ENCODE results near the gene PDE10A.

The PDE10A gene

DNA sequence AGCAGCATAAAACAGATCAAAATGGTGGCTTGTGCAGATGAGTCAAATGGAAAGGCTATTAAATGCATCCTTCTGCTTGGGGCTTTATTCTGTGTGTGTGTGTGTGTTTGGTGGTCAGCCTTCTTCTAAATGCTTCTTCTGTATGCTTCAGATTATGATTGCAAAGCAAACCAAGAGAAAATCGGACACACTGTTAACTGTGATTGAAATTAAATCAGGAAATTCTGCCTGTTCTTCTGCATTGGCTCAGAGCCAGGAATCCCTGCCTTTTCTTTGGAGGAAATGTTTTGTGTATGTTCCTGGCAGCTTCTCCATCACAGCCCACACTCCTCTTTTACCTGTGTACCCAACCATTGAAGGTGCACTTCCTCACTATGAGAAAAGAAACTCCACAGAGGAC lies 22.3 kb upstream of the PDE10A start:
- H3K27me3 Mint-ChIP-seq (ENCODE audit: low read depth) = peaks cover 10% of the 10 kb centered on the region
- TF ChIP-seq, protein P1, sequence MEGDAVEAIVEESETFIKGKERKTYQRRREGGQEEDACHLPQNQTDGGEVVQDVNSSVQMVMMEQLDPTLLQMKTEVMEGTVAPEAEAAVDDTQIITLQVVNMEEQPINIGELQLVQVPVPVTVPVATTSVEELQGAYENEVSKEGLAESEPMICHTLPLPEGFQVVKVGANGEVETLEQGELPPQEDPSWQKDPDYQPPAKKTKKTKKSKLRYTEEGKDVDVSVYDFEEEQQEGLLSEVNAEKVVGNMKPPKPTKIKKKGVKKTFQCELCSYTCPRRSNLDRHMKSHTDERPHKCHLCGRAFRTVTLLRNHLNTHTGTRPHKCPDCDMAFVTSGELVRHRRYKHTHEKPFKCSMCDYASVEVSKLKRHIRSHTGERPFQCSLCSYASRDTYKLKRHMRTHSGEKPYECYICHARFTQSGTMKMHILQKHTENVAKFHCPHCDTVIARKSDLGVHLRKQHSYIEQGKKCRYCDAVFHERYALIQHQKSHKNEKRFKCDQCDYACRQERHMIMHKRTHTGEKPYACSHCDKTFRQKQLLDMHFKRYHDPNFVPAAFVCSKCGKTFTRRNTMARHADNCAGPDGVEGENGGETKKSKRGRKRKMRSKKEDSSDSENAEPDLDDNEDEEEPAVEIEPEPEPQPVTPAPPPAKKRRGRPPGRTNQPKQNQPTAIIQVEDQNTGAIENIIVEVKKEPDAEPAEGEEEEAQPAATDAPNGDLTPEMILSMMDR (IDR thresholded peaks at IDR 0.05; ENCODE audit: unreplicated experiment in 3 of 3) = no peak
- peaks cover 2% of the 10 kb centered on the region for H3K9me3 Mint-ChIP-seq
- H3K27ac Mint-ChIP-seq = no peak overlapping the region
- H3K36me3 Mint-ChIP-seq (ENCODE audit: low read depth) = no peaks in the 10 kb centered on the region
- no peaks in the 10 kb centered on the region for H3K4me1 Mint-ChIP-seq
- H3K4me3 Mint-ChIP-seq = no peak overlapping the region

DNA sequence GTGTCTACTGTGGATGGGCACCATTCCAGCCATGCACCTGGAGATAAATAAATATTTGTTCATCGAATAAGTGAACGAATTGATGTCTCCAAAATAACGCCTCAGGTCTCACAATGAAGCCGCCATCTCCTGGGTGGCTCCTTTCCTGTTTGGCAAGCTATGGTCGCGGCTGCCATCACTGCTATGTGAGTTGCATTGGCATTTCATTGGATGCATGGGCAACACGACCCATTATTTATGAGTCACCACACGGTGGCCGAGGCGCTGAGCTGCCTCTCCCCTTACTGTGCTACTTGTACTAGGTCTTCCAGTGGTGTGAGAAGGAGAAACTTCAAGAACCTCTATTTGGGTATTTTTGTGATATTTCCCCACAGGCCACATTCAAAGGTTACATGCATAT lies 21.3 kb upstream of the PDE10A start:
- Mint-ChIP-seq H3K36me3 (ENCODE audit: low read depth) (no peaks in the 10 kb centered on the region), H3K4me3 (no peak overlapping the region), H3K27me3 (ENCODE audit: low read depth) (peaks cover 10% of the 10 kb centered on the region), H3K9me3 (no peaks in the 10 kb centered on the region), H3K4me1 (no peaks in the 10 kb centered on the region), H3K27ac (no peak overlapping the region)
- TF ChIP-seq, protein P1 (IDR thresholded peaks at IDR 0.05; ENCODE audit: unreplicated experiment in 3 of 3) = no peak

DNA sequence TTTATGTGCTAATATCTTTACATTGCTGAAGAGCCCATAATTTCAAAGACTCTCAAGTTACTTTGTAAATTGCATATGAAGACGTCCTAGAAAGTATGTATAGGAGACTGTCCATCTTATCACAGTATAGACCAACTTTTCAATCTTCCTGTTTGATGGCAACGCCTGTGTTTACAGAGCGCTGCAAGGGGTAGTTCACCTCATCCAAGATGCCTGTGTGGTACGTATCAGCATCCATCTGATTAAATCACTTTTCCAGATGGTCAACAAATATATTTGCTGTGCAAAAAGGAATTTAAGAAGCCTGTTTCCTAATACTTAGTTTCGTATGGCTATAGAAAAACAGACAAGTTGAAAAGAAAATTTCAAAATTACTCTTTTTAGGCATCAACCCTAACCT lies 17.9 kb upstream of the PDE10A start:
- Mint-ChIP-seq H3K4me3 (no peak overlapping the region), H3K36me3 (ENCODE audit: low read depth) (no peaks in the 10 kb centered on the region), H3K9me3 (no peaks in the 10 kb centered on the region), H3K27ac (no peak overlapping the region), H3K27me3 (ENCODE audit: low read depth) (peaks cover 7% of the 10 kb centered on the region), H3K4me1 (peaks cover 6% of the 10 kb centered on the region)
- TF ChIP-seq, protein P1 (IDR thresholded peaks at IDR 0.05; ENCODE audit: unreplicated experiment in 3 of 3) = no peak

DNA sequence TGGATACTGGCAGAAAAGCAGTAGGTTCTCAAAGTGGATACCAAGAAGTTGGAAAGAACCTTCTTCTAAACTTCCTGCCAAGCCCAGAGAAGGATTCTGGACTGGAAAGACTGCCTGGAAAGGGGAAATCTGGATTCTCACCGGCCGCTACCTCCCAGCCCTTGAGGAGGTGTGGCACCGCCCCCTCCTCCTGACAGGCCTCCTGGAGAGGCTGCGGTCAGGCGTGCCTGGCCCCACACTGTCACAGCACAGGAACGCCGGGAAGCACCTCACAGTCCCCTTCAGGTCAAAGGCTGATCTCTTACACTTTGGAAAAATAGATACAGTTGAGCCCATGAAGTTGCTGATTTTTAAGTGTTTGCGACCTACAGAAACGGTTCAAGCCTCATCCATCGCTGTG lies 16.3 kb upstream of the PDE10A start:
- H3K36me3 Mint-ChIP-seq (ENCODE audit: low read depth) = no peaks in the 10 kb centered on the region
- H3K9me3 Mint-ChIP-seq = no peaks in the 10 kb centered on the region
- peaks cover 6% of the 10 kb centered on the region for H3K4me1 Mint-ChIP-seq
- TF ChIP-seq, protein P1 (IDR thresholded peaks at IDR 0.05; ENCODE audit: unreplicated experiment in 3 of 3) = no peak
- no peak overlapping the region for H3K27ac Mint-ChIP-seq
- H3K27me3 Mint-ChIP-seq (ENCODE audit: low read depth) = peaks cover 10% of the 10 kb centered on the region
- H3K4me3 Mint-ChIP-seq = no peak overlapping the region

DNA sequence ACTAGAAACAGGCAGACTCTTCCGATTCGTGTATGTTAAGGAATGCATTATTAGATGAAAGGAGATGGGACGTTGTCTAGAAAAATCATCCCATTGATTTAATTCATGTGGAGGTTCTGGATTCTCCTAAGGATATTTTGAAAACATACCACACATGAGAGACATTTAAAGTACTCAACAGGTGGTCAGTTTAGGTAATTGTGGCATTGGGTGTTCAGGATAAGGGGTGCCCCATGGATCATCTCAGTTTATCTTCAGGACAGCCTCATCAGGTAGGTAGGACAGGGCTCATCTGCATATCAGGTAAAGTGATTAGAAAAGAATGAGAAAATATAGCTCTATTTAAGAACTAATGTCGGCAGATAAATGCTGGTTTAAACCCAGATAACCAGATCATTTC lies 15.9 kb upstream of the PDE10A start:
- H3K9me3 Mint-ChIP-seq = no peaks in the 10 kb centered on the region
- H3K4me3 Mint-ChIP-seq = no peak overlapping the region
- no peak overlapping the region for H3K27ac Mint-ChIP-seq
- H3K27me3 Mint-ChIP-seq (ENCODE audit: low read depth) = peaks cover 7% of the 10 kb centered on the region
- TF ChIP-seq, protein P1 (IDR thresholded peaks at IDR 0.05; ENCODE audit: unreplicated experiment in 3 of 3) = no peak
- peaks cover 6% of the 10 kb centered on the region for H3K4me1 Mint-ChIP-seq
- no peaks in the 10 kb centered on the region for H3K36me3 Mint-ChIP-seq (ENCODE audit: low read depth)

DNA sequence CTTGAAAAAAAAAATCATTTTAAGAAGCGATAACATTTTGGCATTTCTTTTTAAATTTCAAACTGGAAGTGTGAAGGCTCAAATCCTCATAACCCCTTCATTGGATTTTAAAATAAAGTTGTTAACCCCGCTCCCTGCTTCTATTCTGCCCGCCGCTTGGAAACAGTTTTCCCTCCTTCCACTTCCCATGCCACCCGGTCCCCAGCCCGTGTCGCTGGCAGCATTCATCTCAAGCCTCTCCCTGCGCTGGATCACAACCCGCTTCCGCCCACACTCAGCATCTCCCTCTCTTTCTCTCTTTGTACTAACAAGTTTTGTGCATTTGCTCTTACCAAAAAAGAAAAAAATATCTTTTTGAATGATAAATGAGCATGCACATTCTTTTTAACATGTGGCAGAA lies 15.4 kb upstream of the PDE10A start:
- H3K4me1 Mint-ChIP-seq = peaks cover 6% of the 10 kb centered on the region
- H3K27ac Mint-ChIP-seq = peak overlapping the region in 1 of 3 experiments; percentile 29
- no peaks in the 10 kb centered on the region for H3K36me3 Mint-ChIP-seq (ENCODE audit: low read depth)
- TF ChIP-seq, protein P1 (IDR thresholded peaks at IDR 0.05; ENCODE audit: unreplicated experiment in 3 of 3) = no peak
- H3K9me3 Mint-ChIP-seq = no peaks in the 10 kb centered on the region
- peaks cover 6% of the 10 kb centered on the region for H3K27me3 Mint-ChIP-seq (ENCODE audit: low read depth)
- H3K4me3 Mint-ChIP-seq = no peak overlapping the region
